Stimulated activated CD8-positive, alpha-beta memory T cell treated with anti-CD3 and anti-CD28 coated beads, Interleukin-12 subunit alpha, Interleukin-12 subunit beta, amount 100 ng/mL, for 1 hour (primary cell): Measurements from ENCODE around the gene KCNK5.

Source experiments
- DNase-seq: peaks from one replicate; pipeline ENCODE4 v3.0.0-alpha.2; 2020; ENCODE audit warnings: low read depth

KCNK5 gene

DNA sequence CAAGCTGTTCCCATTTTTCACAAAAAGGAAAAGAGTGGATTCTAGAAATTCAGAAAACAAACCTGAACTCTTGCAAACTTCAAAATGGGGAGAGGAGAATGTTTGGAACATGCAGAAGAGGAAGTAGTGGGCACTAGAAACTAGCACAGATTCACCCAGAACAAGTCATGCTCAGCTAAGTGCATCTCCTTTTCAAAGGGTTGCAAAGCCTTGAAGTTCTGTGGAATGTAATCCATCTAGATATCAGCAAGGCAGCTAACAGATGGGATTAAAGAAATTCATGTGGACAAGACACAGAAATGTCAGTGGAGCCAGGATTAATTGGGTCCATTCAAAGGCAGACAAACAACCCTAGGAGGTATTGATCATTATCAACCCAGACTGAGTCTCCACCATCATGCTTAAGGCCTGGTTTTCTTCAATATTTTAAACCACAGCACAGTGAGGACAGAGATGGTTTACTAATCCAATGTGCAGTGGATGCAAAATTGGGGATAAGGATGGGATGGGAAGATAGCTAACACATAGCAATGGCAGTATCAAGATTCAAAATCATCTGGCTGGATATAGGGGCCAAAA, 31.3 kb downstream of the KCNK5 start:
- no peak for DNase-seq

DNA sequence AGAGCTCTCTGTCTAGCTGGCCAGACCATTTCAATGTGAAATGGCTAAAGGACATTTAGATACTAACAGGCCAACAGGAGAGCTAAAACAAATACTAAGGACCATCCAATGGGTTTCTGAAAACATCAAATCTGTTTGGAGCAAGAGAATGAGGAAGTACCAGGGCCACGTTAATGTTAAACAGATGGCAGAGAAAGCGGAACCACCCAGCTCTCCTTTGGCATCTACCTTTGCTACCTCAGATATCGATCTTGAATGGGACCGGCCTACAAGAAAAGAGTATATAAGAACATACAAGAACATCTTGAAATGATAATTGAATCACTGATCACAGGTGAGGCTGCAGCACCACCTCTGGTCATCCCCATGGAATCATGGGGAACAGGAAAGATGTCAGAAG, 31.8 kb downstream of the KCNK5 start:
- DNase-seq = no peak

DNA sequence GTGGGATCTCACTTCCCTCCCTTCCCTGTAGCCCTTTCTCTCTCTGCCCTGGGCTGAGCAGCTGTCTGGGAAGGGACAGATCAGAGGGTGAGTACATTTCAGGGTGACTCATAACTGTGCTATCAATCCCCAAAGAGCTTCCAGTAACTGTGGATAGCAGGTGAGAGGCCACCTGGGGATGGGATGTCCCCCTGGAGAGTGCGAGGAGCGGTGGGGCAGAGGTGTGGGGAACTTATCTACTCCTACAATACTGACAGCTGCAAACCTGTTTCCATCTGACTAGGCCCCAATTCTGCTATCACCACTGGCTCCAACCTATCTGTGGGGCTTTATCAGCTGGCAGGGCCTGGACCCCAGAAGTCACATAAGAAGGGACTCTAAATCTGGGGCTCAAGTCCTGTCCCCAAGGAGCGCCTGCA, 32.6 kb downstream of the KCNK5 start:
- DNase-seq = no peak

DNA sequence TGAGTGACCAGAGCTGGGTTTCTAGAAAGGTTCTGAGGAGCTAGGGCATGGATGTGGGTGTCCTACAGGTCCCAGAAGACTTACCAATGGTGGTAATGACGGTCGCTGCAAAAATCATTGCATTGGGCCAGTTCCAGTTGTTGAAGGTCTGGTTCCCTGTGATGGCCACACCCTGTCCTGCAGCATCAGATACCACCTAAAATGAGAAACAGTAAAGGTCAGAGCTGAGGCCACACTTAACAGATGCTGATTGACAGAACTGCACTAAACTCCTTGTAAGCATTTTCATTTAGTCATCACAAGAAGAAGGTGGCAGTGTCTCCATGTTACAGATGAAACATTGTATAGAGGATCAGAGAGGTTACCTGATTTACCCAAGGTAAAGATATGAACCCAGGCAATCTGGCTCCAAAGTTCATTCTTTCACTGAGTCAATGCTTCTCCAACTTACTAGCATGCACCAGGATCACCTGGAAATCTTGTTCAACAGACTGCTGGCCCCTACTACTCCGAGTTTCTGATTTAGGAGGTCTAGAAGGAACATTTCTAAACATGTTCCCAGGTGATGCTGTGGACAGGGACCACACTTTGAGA, 33.4 kb downstream of the KCNK5 start:
- no peak for DNase-seq

DNA sequence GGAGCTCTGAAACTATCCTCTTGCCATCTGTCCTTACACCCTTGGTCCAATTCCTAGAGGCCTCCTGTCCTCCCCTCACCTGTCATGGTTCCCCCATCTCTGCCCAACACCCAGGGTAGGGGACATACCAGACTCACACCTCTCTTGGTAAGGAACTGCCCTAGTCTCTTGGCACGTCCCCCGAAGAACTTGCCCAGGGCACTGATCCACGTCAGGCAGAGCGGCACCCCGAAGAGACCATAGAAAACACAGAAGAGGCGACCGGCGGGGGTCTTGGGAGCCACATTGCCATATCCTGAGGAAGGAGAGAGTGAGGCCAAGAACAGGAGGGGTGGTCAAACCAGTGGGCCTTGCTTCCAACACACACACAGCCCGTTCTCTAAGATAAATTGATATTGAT, 34.8 kb downstream of the KCNK5 start:
- no peak for DNase-seq

DNA sequence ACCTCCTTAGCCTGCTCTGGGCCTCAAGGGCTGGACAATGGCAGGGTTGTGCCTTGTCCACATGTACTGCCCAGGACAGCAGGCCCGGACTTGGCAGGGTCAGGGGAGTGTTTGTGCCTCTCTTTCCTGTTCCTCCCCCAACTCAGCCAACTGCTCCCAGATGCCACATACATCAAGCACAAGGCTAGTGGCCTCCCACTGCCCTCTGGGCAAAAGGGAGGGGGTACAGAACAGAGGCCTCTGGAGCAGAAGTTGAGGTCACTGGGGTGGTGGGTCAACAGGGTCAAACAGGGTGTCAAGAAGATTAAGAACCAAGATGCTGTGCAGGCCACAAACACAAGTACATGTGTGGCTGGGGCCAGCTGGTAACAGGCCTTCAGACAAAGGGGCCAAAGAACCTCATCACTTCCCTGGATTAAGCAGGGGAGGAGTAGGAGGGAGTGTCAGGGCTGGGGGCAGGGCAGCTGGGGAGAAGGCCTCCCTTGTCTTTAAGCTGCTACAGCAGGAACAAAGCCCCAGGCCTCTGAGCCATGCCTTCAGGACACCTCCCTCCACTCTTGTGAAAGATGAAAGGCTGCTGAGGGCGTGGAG, 36.0 kb downstream of the KCNK5 start:
- no peak for DNase-seq

DNA sequence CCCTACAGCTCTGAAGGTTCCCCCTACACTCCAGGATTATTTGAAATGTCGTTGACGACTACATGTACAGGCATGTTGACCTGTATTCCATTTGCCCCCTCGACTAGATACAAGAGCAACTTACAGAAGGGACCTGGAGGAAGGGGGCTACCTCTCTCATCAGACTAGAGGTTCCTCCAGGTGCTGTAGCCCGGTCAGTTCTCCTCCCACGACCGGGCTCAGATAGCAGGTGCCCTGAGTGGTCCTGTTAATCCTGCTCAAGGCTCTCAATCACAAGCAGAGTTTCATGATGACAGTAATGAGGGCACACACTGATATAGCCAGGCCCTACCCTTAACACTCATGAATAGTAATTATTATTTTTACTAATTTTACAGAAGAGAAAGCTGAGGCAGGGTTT, 36.5 kb downstream of the KCNK5 start:
- DNase-seq = no peak

DNA sequence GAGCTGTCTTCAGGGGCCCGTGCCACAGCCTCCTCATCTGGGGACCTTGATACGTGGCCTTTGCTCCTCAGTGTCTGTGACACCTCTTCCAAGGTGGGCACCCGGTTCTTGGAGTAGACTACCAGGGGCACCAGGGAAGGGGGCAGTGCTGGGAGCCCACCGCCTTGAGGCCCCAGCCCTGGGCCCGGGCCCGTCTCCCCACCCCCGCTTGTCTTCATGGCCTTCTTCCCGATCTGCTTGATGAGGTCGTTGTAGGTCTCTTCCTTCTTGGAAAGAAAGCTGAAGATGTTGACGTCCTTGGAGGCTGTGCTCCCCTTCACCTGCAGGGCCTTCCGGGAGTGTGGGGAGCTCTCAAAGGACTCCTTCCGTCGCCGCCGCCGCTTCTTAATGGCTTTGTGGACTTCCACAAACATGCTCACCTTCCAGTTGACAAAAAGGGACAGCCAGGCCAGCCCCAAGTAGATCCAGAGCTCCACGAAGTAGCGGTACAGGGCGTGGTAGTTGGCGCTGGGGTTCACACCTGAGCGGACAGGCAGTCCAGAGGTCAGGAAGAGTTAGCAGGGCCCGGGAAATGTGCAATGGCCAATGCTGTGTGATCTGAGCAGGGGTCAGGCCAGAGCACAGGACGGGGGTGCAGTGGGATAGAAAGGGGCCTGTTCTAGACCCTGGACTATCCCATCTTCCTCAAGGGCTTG, 37.9 kb downstream of the KCNK5 start:
- no peak for DNase-seq

DNA sequence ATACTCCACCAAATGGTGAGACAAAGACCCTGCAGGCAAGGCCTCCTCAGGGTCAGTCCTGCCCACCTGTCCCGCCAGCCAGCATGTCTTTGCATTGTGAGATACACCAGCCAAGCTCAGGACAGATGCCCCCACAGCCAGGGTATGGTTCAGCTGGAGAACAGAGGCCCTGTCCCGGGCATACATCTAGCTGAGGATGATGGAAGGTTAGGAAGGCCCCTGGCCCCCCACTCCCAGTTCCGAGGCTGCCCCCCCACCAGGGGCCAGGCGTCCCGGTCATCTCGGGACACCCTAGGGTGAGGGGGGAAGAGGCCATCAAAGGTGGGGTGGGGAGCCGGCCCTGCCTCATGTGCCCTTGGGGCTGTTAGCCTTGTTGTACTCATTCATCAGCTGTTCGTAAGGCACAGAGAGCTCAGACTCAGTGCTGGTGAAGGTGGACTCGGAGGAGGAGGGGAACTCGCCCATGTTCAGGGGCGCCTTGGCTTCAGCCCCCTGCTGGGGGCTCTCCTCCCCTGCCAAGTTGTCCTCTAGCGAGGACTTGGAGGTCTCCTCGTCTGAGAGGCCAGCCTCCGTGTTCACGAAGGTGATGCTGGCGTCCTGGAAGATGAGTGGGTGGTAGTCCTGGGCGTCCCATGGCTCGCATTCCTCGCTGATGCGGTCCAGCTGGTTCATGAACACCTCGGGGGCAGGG, 38.6 kb downstream of the KCNK5 start:
- no peak for DNase-seq

DNA sequence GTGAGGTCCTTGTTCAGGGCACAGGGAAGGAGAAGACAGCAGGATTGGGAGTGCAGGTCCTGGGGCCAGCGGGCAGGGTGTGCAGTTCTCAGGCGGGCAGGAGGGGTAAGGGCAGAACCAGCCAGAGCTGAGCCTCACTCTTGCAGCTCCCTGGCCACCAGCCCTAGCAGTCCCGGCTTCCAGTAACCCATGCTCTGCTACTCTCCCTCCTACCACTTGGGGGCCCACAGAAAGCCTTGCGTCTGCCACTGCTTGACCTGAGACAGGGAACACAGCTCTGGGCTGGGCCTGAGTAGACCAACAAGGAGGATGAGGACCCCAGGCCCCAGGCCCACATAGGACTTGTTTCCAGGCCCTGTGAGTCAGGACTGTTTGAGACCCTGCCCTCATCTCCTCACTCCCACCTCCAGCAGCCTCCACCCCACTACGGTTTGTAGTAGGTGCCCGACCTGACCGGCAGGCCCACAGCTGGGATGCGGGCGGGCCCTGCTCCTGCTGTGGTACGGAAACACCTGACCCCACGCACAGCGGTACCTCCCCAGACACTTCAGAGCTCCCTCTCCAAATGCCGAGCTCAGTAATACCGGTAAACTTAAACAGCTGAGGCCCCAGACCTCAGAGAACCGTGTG, 39.2 kb downstream of the KCNK5 start:
- DNase-seq = no peak

DNA sequence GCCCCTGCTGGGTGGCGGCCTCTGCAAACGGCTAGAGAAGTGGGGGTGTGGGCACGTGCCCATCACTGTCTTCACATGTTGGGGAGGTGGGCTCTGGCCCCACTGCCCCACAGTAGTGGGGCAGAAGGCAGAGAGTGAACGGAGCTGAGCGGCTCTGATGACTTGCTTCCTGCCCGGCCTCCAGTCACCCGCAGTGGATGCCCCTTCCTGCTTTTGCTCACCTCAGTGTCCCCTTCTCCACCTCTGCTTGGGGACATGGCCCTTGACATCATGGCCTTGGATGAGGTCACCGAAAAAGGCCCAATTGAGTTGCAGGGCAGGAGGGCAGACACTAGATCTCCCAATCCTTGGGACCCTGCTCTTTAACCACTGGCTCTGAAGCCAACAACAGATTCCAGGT, 40.1 kb downstream of the KCNK5 start:
- no peak for DNase-seq

DNA sequence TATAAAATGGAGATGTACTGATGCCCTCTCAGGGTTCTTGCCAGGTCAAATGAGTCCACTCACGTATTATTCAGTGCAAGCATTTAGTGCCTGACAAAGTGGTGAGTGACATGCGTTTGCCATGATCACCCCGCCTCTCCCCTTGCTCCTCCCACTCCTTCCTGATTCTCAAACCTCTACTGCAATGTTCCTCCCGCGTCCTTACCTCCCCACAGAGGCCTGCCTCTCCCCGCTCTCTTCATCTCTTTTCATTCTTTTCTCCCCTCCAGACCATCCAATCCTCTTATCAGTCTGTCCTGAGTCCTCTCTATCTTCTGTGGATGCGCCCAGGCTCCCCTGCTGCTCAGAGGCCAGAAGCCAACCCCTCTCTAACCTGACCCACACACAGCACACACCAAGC, 40.7 kb downstream of the KCNK5 start:
- DNase-seq = no peak

DNA sequence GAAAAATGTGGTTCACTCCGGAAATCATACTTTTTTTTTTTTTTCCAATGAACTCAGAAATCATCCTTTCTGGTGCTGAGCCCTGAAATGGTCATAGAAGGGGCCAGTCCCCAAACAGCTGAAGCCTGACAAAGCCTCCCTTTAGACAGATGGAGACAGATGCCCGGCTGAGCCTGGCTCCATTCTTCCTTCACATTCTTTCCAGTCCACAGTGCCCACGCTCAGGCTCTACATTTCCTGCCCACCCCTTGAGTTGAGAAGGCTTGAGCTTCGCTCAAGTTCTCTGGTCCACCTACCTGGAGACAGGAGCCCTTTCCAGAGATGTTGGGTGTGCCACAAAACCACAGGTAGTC, 41.2 kb downstream of the KCNK5 start:
- no peak for DNase-seq

DNA sequence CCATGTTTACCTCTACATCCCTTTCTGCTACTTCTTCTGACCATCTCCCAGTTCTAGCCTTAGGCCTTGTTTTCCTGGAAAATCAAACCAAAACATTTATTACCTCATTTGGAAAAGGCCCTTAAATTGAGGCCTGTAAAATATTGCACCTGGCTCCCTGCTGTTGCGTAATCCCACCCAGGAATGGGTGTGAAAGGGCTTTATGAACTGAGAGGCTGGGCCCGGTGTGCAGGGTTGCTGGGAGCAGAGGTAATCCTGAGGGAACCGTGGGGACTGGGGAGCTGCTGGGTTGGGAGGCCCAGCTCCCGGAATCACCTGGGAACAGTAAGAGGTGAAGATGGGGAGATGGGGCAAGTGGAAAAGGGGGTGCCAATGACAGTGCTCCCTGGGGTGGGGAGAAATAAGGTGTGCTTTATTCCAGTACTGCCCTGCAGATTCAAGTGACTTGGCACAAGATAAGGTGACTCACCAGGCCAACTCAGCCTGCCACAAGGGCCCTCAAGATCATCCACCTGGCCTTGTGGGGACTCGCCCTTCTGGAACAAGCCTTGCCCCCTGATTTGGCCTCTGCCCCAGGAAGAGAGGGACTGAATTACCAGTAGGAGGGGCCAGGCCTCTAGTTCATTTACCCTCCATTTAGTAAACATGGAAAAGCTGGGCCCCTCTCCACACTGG, 44.2 kb downstream of the KCNK5 start:
- DNase-seq = no peak

DNA sequence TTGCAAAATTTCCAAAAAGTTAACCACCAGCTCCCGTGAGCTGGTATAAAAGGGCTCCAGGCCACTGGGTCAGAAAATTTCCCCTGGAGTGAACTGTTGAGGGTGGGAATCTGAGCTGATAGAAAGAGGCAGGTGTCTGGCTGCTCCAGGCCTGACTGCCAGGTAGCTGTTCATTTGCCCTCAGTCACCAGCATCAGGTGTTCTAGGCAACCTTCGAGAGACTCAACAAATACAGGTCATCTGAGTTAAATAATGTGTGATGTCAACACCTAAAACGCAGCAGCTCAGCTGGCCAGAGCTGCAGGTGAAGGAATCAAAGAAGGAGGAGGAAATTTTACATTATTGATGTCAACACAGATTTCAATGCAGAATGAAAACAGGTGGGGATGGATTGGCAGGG, 46.7 kb downstream of the KCNK5 start:
- DNase-seq = no peak

DNA sequence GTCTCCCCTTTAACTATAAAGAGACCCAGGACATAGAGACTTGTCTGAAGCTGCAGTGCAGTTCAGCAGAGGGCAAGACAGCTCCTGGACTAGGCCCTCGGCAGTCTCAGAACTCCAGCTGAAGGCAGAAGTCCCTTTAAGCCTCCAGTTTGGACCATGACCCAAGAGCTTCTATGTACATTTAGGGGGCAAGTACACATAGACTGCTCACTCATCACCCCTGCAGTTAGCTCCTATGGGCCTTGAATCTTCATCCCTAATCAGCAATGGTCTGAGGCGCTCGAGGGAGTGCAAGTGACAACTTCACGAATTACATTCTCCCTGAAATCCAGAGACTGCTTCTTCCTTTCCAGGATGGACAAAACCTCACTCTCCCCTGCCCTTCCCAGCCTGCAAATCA, 47.4 kb downstream of the KCNK5 start:
- DNase-seq = no peak

DNA sequence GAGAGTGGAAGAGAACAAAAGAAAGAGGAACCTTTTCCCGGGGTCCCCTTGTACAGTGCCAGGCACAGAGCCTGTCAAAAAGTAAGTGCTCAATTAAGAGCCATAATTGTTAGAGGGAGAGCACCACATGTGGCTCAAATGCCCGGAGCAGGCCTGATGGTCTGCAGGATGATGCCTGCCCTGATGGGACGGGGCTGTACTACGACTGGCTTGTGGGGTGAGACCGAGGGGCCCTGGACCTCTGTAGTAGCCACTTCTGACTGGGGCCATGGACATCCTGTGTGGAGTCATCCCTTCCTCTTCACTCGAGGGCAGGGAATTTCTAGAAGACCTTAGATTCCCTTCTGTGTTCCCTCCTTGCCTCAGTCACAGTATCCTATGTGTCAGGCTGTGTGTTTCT, 47.9 kb downstream of the KCNK5 start:
- no peak for DNase-seq

DNA sequence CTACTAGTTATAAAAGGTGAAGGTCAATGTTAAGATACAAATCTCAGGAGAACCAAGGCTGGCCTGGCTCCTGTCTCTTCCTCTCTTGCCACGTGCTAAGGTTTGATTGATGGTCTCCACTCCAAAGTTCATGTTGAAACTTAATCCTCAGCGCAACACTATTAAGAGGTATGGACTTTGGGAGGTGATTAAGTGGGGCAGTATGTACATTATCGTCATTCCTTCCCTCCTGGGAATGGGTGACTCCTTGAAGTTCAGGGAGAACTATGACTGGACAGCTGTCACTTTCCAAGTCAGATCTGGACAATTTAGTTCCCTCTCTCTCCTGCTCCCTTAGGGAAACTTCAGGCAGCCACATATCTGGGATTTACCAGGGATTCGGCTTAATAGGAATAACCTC, 50.5 kb downstream of the KCNK5 start:
- no peak for DNase-seq

DNA sequence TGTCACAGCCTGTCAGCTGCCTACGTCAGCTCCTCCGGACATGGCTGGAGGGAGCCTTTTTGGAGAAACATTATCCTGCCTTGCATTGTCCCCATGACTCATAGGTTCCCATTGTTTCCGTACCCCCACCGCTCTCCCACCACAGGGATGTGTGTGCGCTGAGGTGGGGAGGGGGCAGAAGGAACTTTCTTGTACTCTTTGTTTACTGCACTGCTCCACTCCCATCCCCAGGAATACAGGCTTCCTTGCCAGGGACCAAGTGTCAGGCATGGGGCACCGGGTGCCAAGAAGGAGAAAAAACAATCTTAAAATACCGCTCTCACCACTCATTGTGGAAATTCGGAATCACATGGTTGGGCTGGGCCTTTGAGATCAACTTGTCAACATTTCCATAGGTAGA, 51.0 kb downstream of the KCNK5 start:
- DNase-seq = no peak

DNA sequence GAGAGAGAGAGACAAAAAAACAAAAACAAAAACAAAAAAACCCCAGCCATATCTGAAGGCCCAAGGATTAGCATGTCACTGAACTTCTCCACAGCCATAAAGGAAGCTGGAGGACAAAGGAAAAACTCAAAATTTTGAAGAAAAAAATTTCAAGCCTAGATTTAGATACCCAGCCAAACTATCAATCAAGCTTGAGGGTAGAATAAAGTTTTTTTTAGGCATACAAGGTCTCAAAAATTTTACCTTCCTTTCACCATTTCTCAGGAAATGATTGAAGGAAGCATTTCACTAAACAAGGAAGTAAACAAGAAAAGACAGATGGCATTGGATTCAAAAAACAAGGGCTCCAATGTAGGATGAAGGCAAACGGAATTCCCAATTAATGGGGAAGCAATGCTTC, 52.1 kb downstream of the KCNK5 start:
- DNase-seq = no peak

DNA sequence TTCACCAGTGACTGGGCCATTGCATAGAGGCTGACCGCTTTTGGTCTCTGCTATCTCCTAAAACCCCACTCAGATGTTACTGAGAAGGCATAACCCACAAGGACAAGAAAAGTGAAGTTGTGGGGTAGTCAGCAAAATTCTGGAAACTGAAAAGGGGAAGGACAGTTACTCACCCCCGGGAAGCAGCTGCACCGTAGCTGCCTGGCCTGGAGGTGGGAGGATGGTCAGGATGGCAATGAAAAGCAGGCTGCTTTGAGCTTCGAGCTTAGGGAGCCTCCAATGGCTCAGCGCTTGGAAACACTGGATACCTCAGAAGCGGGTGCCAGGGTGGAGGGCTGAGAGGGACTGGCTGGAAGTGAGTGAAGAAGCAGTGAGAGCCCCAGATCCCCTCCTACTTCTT, 56.0 kb downstream of the KCNK5 start:
- no peak for DNase-seq

DNA sequence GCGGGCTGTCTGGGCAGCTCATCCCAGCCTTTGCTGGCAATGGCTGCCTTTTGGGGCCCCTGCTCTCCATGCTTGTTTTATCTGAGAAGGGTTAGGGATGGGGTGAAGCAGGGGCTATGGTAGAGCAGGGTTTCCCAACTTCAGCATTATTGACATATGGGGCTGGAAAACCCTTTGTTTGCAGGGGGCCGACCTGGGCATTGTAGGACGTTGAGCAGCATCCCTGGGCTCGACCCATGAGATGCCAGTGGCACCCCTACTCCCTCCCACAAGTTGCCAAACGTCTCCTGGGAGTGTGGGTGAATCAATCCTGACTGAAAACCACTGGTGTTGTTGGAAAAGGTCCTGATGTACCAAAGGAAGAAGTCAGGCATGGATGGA, 56.9 kb downstream of the KCNK5 start:
- DNase-seq = no peak
